ENCODE results near the gene TBC1D30. TPM values are rescaled to one million over a fixed set of nuclear protein-coding genes. Genes with fewer than 3 reads are reported as not detected.
"Not testable (repeated sequence)": the region's sequence is repeated elsewhere in the genome, so short reads cannot be mapped to it uniquely, and the experiment has no call there.

Gene TBC1D30
- total RNA-seq, 1 experiment from 2014 or later, result 3.6 TPM

DNA sequence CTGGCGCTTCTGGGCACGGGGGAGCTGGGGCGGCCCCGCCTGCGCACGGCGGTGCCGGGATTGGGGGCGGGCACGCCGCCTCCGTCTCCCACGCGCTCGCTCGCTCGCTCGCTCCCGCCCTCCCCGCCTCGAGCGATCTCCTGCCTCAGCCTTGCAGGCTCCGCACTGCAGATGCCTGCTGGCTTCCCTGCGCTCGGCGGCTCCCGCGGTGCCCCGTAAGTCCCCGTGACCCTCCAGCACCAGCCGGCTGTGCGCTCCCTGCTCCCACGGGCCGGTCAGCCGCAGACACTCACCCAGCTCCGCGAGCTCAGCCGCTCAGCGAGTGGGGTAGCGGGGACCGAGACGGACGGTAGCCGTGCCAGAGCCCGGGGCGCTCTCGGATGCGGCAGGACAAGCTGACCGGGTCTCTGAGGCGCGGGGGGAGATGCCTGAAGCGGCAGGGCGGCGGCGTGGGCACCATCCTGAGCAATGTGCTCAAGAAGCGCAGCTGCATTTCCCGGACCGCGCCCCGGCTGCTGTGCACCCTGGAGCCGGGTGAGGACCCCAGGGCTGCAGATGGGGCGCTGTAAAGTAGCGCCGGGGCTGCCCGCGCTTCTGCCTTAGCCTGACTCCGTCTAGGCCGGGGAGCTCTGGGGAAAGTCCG lies at the start of gene TBC1D30 (continued):
- TF ChIP-seq, protein P1, sequence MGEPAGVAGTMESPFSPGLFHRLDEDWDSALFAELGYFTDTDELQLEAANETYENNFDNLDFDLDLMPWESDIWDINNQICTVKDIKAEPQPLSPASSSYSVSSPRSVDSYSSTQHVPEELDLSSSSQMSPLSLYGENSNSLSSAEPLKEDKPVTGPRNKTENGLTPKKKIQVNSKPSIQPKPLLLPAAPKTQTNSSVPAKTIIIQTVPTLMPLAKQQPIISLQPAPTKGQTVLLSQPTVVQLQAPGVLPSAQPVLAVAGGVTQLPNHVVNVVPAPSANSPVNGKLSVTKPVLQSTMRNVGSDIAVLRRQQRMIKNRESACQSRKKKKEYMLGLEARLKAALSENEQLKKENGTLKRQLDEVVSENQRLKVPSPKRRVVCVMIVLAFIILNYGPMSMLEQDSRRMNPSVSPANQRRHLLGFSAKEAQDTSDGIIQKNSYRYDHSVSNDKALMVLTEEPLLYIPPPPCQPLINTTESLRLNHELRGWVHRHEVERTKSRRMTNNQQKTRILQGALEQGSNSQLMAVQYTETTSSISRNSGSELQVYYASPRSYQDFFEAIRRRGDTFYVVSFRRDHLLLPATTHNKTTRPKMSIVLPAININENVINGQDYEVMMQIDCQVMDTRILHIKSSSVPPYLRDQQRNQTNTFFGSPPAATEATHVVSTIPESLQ (CRISPR knock-in tag; IDR thresholded peaks at IDR 0.05), result no peak
- TF ChIP-seq, protein P2, sequence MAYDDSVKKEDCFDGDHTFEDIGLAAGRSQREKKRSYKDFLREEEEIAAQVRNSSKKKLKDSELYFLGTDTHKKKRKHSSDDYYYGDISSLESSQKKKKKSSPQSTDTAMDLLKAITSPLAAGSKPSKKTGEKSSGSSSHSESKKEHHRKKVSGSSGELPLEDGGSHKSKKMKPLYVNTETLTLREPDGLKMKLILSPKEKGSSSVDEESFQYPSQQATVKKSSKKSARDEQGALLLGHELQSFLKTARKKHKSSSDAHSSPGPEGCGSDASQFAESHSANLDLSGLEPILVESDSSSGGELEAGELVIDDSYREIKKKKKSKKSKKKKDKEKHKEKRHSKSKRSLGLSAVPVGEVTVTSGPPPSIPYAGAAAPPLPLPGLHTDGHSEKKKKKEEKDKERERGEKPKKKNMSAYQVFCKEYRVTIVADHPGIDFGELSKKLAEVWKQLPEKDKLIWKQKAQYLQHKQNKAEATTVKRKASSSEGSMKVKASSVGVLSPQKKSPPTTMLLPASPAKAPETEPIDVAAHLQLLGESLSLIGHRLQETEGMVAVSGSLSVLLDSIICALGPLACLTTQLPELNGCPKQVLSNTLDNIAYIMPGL (CRISPR knock-in tag; IDR thresholded peaks at IDR 0.05), result peak; percentile 58; the same call in 1 of the 2 replicates
- 0 out of 2 replicates have a peak, but pooled peaks have one; percentile 65 for TF ChIP-seq ESRRA (CRISPR knock-in tag; IDR thresholded peaks at IDR 0.05; ENCODE audit: borderline replicate concordance)
- TF ChIP-seq, protein P3, sequence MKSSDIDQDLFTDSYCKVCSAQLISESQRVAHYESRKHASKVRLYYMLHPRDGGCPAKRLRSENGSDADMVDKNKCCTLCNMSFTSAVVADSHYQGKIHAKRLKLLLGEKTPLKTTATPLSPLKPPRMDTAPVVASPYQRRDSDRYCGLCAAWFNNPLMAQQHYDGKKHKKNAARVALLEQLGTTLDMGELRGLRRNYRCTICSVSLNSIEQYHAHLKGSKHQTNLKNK (CRISPR knock-in tag; IDR thresholded peaks at IDR 0.05), result no peak
- TF ChIP-seq, protein P4, sequence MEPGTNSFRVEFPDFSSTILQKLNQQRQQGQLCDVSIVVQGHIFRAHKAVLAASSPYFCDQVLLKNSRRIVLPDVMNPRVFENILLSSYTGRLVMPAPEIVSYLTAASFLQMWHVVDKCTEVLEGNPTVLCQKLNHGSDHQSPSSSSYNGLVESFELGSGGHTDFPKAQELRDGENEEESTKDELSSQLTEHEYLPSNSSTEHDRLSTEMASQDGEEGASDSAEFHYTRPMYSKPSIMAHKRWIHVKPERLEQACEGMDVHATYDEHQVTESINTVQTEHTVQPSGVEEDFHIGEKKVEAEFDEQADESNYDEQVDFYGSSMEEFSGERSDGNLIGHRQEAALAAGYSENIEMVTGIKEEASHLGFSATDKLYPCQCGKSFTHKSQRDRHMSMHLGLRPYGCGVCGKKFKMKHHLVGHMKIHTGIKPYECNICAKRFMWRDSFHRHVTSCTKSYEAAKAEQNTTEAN (CRISPR knock-in tag; IDR thresholded peaks at IDR 0.05), result no peak
- no peak for TF ChIP-seq ZNF423 (CRISPR knock-in tag; IDR thresholded peaks at IDR 0.05)
- no peak for TF ChIP-seq PRRX2 (CRISPR knock-in tag; IDR thresholded peaks at IDR 0.05)
- TF ChIP-seq, protein P5, sequence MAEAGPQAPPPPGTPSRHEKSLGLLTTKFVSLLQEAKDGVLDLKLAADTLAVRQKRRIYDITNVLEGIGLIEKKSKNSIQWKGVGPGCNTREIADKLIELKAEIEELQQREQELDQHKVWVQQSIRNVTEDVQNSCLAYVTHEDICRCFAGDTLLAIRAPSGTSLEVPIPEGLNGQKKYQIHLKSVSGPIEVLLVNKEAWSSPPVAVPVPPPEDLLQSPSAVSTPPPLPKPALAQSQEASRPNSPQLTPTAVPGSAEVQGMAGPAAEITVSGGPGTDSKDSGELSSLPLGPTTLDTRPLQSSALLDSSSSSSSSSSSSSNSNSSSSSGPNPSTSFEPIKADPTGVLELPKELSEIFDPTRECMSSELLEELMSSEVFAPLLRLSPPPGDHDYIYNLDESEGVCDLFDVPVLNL (CRISPR knock-in tag; IDR thresholded peaks at IDR 0.05; ENCODE audit: borderline replicate concordance, low read depth), result no peak
- TF ChIP-seq FOXP1 (CRISPR knock-in tag; IDR thresholded peaks at IDR 0.05; ENCODE audit: borderline replicate concordance), result no peak
- TF ChIP-seq, protein P6, sequence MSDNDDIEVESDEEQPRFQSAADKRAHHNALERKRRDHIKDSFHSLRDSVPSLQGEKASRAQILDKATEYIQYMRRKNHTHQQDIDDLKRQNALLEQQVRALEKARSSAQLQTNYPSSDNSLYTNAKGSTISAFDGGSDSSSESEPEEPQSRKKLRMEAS (CRISPR knock-in tag; IDR thresholded peaks at IDR 0.05), result 0 out of 2 replicates have a peak, but pooled peaks have one; percentile 17
- no peak for TF ChIP-seq ZNF317 (CRISPR knock-in tag; IDR thresholded peaks at IDR 0.05; ENCODE audit: borderline replicate concordance, low read depth)
- TF ChIP-seq, protein P7, sequence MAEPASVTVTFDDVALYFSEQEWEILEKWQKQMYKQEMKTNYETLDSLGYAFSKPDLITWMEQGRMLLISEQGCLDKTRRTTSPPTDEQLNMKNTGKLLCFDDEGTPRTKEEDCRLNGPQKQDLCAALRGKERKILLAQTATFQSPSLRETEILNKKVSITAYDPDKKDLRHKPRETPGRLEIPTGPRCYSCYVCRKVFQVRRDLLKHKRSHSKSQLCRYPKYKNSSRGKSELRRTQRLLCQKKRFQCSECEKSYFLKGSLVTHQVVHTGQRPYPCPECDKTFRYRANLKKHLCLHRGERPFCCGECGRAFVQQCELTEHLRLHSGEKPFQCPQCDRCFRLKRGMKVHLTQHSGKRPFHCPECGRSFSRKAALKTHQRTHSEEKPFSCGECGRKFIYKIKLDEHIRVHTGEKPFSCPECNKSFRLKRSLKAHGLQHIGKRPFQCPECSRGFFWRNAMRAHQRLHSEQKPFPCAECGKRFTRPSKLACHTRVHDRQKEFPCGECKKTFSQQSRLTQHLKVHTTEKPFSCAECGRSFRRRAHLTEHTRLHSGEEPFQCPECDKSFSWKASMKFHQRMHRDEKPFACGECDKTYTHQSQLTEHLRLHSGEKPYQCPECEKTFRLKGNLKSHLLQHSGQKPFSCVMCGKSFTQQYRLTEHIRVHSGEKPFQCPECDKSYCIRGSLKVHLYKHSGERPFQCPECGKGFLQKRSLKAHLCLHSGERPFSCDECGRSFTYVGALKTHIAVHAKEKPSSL (CRISPR knock-in tag; conservative IDR thresholded peaks at IDR 0.05), result no peak
- TF ChIP-seq, protein P8, sequence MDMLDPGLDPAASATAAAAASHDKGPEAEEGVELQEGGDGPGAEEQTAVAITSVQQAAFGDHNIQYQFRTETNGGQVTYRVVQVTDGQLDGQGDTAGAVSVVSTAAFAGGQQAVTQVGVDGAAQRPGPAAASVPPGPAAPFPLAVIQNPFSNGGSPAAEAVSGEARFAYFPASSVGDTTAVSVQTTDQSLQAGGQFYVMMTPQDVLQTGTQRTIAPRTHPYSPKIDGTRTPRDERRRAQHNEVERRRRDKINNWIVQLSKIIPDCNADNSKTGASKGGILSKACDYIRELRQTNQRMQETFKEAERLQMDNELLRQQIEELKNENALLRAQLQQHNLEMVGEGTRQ (CRISPR knock-in tag; IDR thresholded peaks at IDR 0.05), result peak; percentile 22; the same call in 1 of the 2 replicates

DNA sequence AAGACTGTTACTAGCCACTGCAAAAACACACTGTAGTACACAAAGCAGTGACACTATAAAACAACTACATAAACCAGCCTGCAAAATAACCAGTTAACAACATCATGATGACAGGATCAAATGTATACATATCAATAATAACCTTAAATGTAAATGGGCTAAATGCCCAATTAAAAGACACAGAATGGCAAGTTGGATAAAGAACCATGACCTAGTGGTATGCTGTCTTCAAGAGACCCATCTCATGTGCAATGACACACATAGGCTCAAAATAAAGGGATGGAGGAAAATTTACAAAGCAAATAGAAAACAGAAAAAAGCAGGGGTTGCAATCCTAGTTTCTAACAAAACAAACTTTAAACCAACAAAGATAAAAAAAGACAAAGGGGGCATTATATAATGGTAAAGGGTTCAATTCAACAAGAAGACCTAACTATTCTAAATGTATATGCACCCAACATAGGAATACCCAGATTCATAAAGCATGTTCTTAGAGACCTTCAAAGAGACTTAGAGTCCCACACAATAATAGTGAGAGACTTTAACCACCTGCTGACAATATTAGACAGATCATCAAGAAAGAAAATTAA lies 49.2 kb upstream of the TBC1D30 start:
- CTCF ChIA-PET; POLR2A ChIA-PET; H3K4me1 Mint-ChIP-seq; H3K27ac Mint-ChIP-seq; ATAC-seq; H3K4me3 Mint-ChIP-seq; DNase-seq (ENCODE audit: low spot score): not testable (repeated sequence)
- peaks cover 68% of the 10 kb centered on the region for H3K27me3 Mint-ChIP-seq (ENCODE audit: low read depth)
- peaks cover 34% of the 10 kb centered on the region for H3K9me3 Mint-ChIP-seq
- H3K36me3 Mint-ChIP-seq, result peaks cover 18% of the 10 kb centered on the region

All from WTC11 (cell line).